ENCODE results near the gene ANKRD44.

ANKRD44 gene

GRCh38 chr2:197263077-197263476 lies 47.5 kb downstream of the ANKRD44 start:
- TF ChIP-seq, protein P1, sequence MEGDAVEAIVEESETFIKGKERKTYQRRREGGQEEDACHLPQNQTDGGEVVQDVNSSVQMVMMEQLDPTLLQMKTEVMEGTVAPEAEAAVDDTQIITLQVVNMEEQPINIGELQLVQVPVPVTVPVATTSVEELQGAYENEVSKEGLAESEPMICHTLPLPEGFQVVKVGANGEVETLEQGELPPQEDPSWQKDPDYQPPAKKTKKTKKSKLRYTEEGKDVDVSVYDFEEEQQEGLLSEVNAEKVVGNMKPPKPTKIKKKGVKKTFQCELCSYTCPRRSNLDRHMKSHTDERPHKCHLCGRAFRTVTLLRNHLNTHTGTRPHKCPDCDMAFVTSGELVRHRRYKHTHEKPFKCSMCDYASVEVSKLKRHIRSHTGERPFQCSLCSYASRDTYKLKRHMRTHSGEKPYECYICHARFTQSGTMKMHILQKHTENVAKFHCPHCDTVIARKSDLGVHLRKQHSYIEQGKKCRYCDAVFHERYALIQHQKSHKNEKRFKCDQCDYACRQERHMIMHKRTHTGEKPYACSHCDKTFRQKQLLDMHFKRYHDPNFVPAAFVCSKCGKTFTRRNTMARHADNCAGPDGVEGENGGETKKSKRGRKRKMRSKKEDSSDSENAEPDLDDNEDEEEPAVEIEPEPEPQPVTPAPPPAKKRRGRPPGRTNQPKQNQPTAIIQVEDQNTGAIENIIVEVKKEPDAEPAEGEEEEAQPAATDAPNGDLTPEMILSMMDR (IDR thresholded peaks at IDR 0.05; ENCODE audit: poor library complexity, severe bottlenecking): no peak
- Histone ChIP-seq H3K9me3 (ENCODE audit: severe bottlenecking) (no peaks in the 10 kb centered on the region), H3K4me3 (ENCODE audit: severe bottlenecking) (no peak overlapping the region), H3K36me3 (ENCODE audit: low read depth) (no peaks in the 10 kb centered on the region), H3K4me1 (ENCODE audit: insufficient read depth, poor library complexity, severe bottlenecking) (no peaks in the 10 kb centered on the region), H3K27ac (ENCODE audit: poor library complexity, severe bottlenecking) (no peak overlapping the region), H3K27me3 (ENCODE audit: insufficient read depth, poor library complexity, severe bottlenecking) (no peaks in the 10 kb centered on the region)
- no peak for ATAC-seq (ENCODE audit: low read depth)
- no peak for DNase-seq (ENCODE audit: low spot score)

DNA sequence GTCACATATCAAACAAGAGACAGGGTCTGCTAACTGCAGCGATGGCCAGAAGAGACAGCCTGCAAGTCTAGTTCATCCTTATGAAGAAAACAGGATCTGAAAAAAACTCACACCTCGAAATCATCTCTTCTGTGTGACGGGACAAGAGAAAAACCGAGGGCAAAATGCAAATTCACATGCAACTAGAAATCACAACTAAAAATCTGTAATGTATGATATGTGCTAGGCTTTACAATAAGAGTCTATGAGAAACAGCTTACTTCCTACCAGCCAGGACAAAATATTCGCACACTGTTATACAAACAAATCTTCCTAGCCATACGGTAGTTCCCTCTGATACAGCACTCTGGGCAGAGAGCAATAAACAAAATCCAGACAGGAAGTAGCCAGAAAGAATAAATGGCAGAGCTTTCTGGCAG lies 48.8 kb downstream of the ANKRD44 start:
- TF ChIP-seq, protein P1 (IDR thresholded peaks at IDR 0.05; ENCODE audit: poor library complexity, severe bottlenecking): no peak
- Histone ChIP-seq H3K36me3 (ENCODE audit: low read depth) (no peaks in the 10 kb centered on the region), H3K9me3 (ENCODE audit: severe bottlenecking) (no peaks in the 10 kb centered on the region), H3K4me3 (ENCODE audit: severe bottlenecking) (no peak overlapping the region), H3K4me1 (ENCODE audit: insufficient read depth, poor library complexity, severe bottlenecking) (no peaks in the 10 kb centered on the region), H3K27ac (ENCODE audit: poor library complexity, severe bottlenecking) (no peak overlapping the region), H3K27me3 (ENCODE audit: insufficient read depth, poor library complexity, severe bottlenecking) (no peaks in the 10 kb centered on the region)
- DNase-seq (ENCODE audit: low spot score) (no peak), ATAC-seq (ENCODE audit: low read depth) (no peak)

DNA sequence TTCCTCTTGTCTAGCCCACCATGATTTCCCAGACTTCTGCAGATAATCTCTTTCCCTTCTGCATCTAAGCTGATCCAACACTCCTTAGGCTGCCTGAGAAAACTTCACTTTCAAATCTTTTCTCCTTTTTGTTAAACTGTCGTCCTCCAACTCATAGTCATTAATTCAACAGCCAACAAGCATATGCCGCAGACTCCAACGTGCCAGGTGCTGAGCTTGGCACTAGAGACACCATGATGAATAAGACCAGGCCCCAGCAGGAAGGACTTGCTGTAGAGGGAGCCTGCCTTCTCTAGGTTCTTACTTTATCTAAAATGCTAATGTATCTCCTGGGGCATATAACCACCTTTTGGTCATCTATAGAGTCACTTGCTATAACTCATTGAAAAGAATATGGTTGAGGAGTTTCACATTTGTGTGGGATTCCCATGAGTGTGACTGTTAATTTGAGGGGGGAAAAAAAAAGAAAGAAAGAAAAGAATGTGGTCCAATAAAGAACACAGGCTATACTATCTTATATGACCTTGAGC lies 51.0 kb downstream of the ANKRD44 start:
- TF ChIP-seq, protein P1 (IDR thresholded peaks at IDR 0.05; ENCODE audit: poor library complexity, severe bottlenecking): no peak
- H3K36me3 ChIP-seq (ENCODE audit: low read depth): no peaks in the 10 kb centered on the region
- H3K4me3 ChIP-seq (ENCODE audit: severe bottlenecking): no peak overlapping the region
- no peaks in the 10 kb centered on the region for H3K4me1 ChIP-seq (ENCODE audit: insufficient read depth, poor library complexity, severe bottlenecking)
- DNase-seq (ENCODE audit: low spot score) (no peak), ATAC-seq (ENCODE audit: low read depth) (no peak)
- no peaks in the 10 kb centered on the region for H3K9me3 ChIP-seq (ENCODE audit: severe bottlenecking)
- no peaks in the 10 kb centered on the region for H3K27me3 ChIP-seq (ENCODE audit: insufficient read depth, poor library complexity, severe bottlenecking)
- no peak overlapping the region for H3K27ac ChIP-seq (ENCODE audit: poor library complexity, severe bottlenecking)

DNA sequence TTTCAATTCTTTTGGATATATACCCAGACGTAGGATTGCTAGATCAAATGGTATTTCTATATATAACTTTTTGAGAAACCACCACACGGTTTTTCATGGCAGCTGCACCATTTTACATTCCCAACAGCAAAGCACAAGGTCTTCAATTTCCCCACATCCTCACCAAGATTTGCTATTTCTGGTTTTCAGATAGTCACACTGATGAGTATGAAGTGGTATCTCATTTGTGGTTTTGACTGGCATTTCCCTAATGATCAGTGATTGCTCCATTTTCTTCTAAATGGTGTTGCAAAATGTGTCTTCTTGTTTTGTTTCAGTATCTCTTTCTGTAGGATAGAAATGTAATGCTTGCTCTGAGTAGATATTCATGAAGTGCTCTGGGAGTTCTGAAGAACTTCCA lies 52.0 kb downstream of the ANKRD44 start:
- no peak for DNase-seq (ENCODE audit: low spot score)
- H3K27me3 ChIP-seq (ENCODE audit: insufficient read depth, poor library complexity, severe bottlenecking): no peaks in the 10 kb centered on the region
- ATAC-seq (ENCODE audit: low read depth): no peak
- no peak overlapping the region for H3K27ac ChIP-seq (ENCODE audit: poor library complexity, severe bottlenecking)
- no peaks in the 10 kb centered on the region for H3K9me3 ChIP-seq (ENCODE audit: severe bottlenecking)
- H3K36me3 ChIP-seq (ENCODE audit: low read depth): no peaks in the 10 kb centered on the region
- H3K4me3 ChIP-seq (ENCODE audit: severe bottlenecking): no peak overlapping the region
- no peaks in the 10 kb centered on the region for H3K4me1 ChIP-seq (ENCODE audit: insufficient read depth, poor library complexity, severe bottlenecking)
- TF ChIP-seq, protein P1 (IDR thresholded peaks at IDR 0.05; ENCODE audit: poor library complexity, severe bottlenecking): no peak

GRCh38 chr2:197256547-197257170 lies 53.9 kb downstream of the ANKRD44 start:
- H3K4me1 ChIP-seq (ENCODE audit: insufficient read depth, poor library complexity, severe bottlenecking): no peaks in the 10 kb centered on the region
- no peaks in the 10 kb centered on the region for H3K27me3 ChIP-seq (ENCODE audit: insufficient read depth, poor library complexity, severe bottlenecking)
- no peak for ATAC-seq (ENCODE audit: low read depth)
- H3K9me3 ChIP-seq (ENCODE audit: severe bottlenecking): no peaks in the 10 kb centered on the region
- H3K27ac ChIP-seq (ENCODE audit: poor library complexity, severe bottlenecking): no peak overlapping the region
- H3K4me3 ChIP-seq (ENCODE audit: severe bottlenecking): no peak overlapping the region
- no peaks in the 10 kb centered on the region for H3K36me3 ChIP-seq (ENCODE audit: low read depth)
- DNase-seq (ENCODE audit: low spot score): no peak
- TF ChIP-seq, protein P1 (IDR thresholded peaks at IDR 0.05; ENCODE audit: poor library complexity, severe bottlenecking): no peak
